Breast epithelium (tissue), 4 donors: ENCODE measurements around the gene NRXN3. TPM values are rescaled to one million over a fixed set of nuclear protein-coding genes. Genes with fewer than 3 reads are reported as not detected.

ENCODE experiments used
- DNase-seq, 2 donors: peaks; one replicate each; pipeline ENCODE4 v3.0.0-alpha.2; 2019; ENCODE audit warnings: low spot score in 2 of 2
- H3K27ac ChIP-seq, 2 donors: fragments of 200-600 bp; sonication (generic) in 1 of 2; one replicate each; pipeline ENCODE4 v1.5.1; 2016 to 2019; ENCODE audit warnings: mild to moderate bottlenecking in 1 of 2
- H3K27me3 ChIP-seq, 2 donors: fragments of 200-600 bp; sonication (generic) in 1 of 2; one replicate each; pipeline versions ENCODE4 v1.5.1 to v1.6.0; 2017 to 2019; ENCODE audit warnings: control low read depth in 1 of 2, mild to moderate bottlenecking in 1 of 2
- H3K36me3 ChIP-seq: fragments of 200-600 bp; one replicate; pipeline ENCODE4 v1.5.1; 2019
- H3K4me1 ChIP-seq, 2 donors: fragments of 200-600 bp; sonication (generic); one replicate each; pipeline ENCODE4 v1.5.1; 2016 to 2019; ENCODE audit warnings: control low read depth in 1 of 2
- H3K4me3 ChIP-seq, 3 donors: fragments of 200-600 bp; sonication (generic); 1 replicate in 2 of 3; 2 replicates in 1 of 3; pipeline ENCODE4 v1.5.1; 2016 to 2019; ENCODE audit warnings: mild to moderate bottlenecking in 3 of 3, moderate library complexity in 2 of 3
- H3K9me3 ChIP-seq, 2 donors: fragments of 200-600 bp; sonication (generic) in 1 of 2; one replicate each; pipeline ENCODE4 v1.5.1; 2016 to 2019; ENCODE audit warnings: control low read depth in 1 of 2
- POLR2A ChIP-seq: fragments of 450-650 bp; IDR thresholded peaks from one replicate; pipeline ENCODE4 v1.6.1; 2016; ENCODE audit warnings: antibody characterized with exemption, mild to moderate bottlenecking, moderate library complexity
- POLR2AphosphoS5 ChIP-seq, 3 donors: sonication (generic); formaldehyde crosslinking; IDR thresholded peaks; one replicate each; pipeline ENCODE4 v1.6.1; 2017; ENCODE audit warnings: antibody characterized with exemption in 3 of 3
- intact Hi-C: fragments of 100-400 bp; cut with DNase I; formaldehyde crosslinking; loops from one replicate; pipeline ENCODE4 v1.15.1; 2023; ENCODE audit warnings: low total_unique reads
- total RNA-seq, 3 donors: library from RNA; depleted of rRNA; stranded (reverse); fragments of >200 nt; gene quantifications; one replicate each; pipeline ENCODE4 v1.1.0, GENCODE V29; 2016
- TF ChIP-seq, protein P1 (sequence below), 3 donors: fragments of 450-650 bp; IDR thresholded peaks; one replicate each; pipeline ENCODE4 v1.5.1; 2016 to 2017; ENCODE audit warnings: antibody characterized with exemption in 3 of 3, mild to moderate bottlenecking in 3 of 3, moderate library complexity in 3 of 3

NRXN3 gene
- total RNA-seq, 3 donors from 2014 or later: 2.9 to 3.6 (median 3.5) TPM

DNA sequence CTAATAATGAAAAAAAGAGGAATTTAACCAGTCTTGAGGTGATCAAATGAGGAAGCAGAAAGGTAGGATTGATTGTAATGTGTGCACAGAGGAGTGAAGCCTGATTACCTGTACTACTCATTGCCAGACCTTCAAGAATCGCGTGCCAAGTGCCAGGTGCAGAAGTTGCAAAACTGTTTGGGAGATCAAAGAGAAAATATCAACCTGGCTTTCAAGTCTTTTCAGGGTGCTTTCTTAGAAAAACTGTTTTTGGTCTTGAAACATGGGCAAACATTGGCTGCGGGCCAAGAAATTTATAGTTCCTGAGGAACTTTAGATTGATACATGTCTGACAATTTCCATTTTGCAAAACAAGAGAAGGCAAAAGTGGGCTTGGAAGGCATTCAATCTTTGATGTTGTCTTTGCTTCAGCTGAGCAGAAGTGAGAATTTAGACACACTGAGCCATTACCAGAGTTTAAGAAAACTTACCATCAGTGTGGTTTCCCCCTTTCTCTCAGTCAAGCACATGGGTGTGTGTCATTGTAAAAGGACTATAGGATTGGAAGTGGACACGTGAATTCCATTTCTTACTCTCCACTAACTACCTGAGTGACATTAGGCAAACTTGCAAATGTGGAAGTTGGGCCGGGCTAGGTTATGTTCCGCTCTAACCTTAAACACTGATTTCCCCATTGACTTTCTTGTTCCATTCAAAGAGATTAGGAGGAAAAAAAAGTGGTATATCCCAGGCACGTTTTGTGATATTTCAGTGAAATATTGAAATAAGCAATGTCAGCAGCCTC lies 1555.0 kb downstream of the NRXN3 start:
- no peaks in the 10 kb centered on the region for H3K36me3 ChIP-seq
- no peaks in the 10 kb centered on the region for H3K27me3 ChIP-seq
- DNase-seq: no peak
- H3K27ac ChIP-seq: no peak overlapping the region
- intact Hi-C loops: no loop called here
- H3K4me3 ChIP-seq: no peak overlapping the region
- H3K4me1 ChIP-seq: no peaks in the 10 kb centered on the region
- H3K9me3 ChIP-seq: no peaks in the 10 kb centered on the region
- TF ChIP-seq, protein P1, sequence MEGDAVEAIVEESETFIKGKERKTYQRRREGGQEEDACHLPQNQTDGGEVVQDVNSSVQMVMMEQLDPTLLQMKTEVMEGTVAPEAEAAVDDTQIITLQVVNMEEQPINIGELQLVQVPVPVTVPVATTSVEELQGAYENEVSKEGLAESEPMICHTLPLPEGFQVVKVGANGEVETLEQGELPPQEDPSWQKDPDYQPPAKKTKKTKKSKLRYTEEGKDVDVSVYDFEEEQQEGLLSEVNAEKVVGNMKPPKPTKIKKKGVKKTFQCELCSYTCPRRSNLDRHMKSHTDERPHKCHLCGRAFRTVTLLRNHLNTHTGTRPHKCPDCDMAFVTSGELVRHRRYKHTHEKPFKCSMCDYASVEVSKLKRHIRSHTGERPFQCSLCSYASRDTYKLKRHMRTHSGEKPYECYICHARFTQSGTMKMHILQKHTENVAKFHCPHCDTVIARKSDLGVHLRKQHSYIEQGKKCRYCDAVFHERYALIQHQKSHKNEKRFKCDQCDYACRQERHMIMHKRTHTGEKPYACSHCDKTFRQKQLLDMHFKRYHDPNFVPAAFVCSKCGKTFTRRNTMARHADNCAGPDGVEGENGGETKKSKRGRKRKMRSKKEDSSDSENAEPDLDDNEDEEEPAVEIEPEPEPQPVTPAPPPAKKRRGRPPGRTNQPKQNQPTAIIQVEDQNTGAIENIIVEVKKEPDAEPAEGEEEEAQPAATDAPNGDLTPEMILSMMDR (IDR thresholded peaks at IDR 0.05): no peak
- no peak for TF ChIP-seq POLR2AphosphoS5 (IDR thresholded peaks at IDR 0.05)
- TF ChIP-seq POLR2A: no peak

DNA sequence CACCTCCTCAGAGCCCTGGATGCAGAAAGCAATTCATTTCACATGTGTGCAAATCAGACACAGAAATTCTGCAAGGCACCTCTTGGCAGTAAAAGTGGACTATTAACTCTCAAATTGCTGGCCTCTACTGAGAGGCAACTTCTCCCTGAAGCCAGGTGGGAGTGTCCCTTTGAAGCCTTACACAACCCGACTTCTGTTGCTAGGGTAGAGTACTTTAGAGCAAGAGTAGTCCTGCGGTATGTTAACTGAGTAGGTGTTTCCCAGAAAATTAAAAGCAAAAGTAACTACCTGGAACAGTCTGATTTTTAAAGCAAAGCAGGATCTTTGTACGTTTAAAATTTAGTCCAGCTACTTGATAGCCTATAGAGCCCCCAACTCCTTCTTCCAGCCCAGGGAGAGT lies 1557.7 kb downstream of the NRXN3 start:
- intact Hi-C loops: no loop called here

DNA sequence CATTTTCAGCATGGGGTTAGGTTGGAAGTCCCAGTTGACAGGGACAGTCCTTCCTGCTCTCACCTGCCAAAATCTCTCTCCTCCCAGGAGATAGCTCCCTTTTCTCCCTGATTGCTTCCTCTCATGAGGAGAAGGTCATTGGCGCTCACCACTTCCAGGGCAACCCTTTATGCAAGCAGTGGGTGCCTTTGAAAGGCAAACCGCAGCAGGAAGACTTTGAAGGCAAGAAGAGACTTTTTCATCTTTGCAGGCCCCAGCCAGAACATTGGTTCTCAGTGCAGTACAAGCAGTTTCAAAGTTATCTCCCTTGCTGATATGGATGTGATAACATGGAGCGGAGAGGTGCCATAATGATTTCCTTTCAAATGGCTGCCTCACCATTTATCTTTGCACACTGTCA lies 1558.2 kb downstream of the NRXN3 start:
- Histone ChIP-seq H3K27ac (no peak overlapping the region), H3K4me1 (no peaks in the 10 kb centered on the region), H3K4me3 (no peak overlapping the region), H3K27me3 (no peaks in the 10 kb centered on the region), H3K9me3 (no peaks in the 10 kb centered on the region), H3K36me3 (no peaks in the 10 kb centered on the region)
- intact Hi-C loops: no loop called here
- no peak for DNase-seq
- TF ChIP-seq, protein P1 (IDR thresholded peaks at IDR 0.05): no peak
- no peak for TF ChIP-seq POLR2A
- TF ChIP-seq POLR2AphosphoS5 (IDR thresholded peaks at IDR 0.05): no peak

More for the DNA sequence above, 1557.7 kb downstream of the NRXN3 start:
- H3K36me3 ChIP-seq: no peaks in the 10 kb centered on the region
- DNase-seq: no peak
- TF ChIP-seq, protein P1 (IDR thresholded peaks at IDR 0.05): no peak
- TF ChIP-seq POLR2AphosphoS5 (IDR thresholded peaks at IDR 0.05) (no peak), POLR2A (no peak)
- no peak overlapping the region for H3K4me3 ChIP-seq
- H3K4me1 ChIP-seq: no peaks in the 10 kb centered on the region
- H3K9me3 ChIP-seq: no peaks in the 10 kb centered on the region
- no peak overlapping the region for H3K27ac ChIP-seq
- no peaks in the 10 kb centered on the region for H3K27me3 ChIP-seq

DNA sequence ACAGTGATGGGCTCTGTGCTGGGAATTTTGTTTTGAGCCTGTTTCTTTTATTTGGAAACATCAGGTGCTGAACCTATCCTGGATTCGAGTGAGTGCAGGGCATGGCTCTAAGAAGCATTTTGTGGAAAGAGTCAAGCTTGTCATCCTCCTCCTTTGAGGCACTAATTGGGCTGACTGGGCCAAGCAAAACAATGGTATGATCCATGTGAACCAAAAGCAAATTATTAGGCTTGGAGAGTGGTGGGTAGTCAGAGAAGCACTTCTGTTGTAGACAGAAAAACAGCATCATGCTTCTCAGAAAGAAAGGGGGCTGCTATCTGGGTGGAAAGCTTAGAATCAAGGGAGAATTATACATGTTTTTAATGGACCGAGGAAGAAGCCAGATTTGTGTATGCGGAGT lies 1559.6 kb downstream of the NRXN3 start:
- no peak for TF ChIP-seq POLR2A
- TF ChIP-seq, protein P1 (IDR thresholded peaks at IDR 0.05): no peak
- no peaks in the 10 kb centered on the region for H3K27me3 ChIP-seq
- DNase-seq: no peak
- H3K36me3 ChIP-seq: no peaks in the 10 kb centered on the region
- H3K27ac ChIP-seq: no peak overlapping the region
- no peaks in the 10 kb centered on the region for H3K4me1 ChIP-seq
- intact Hi-C loops: no loop called here
- H3K9me3 ChIP-seq: no peaks in the 10 kb centered on the region
- H3K4me3 ChIP-seq: no peak overlapping the region

DNA sequence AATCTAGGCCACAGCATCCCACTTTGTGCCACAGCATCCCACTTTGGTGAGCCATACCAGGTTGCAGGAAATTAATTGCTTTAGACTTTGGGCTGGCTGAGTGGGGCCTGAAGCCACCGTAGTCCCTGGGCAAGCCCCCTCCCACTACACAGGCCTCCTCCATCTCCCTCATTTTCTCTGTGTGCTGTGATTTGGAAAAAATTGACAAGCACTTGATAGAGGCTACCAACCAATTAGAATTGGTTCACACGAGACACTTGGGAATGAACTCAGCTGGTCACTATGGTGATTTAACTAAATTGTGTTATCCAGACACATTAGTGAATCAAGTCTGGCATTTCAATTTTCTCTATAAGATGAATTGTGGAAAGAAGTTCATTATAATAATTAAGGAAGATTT lies 1560.0 kb downstream of the NRXN3 start:
- no peaks in the 10 kb centered on the region for H3K4me1 ChIP-seq
- DNase-seq: no peak
- no peaks in the 10 kb centered on the region for H3K27me3 ChIP-seq
- intact Hi-C loops: no loop called here
- H3K36me3 ChIP-seq: no peaks in the 10 kb centered on the region
- H3K4me3 ChIP-seq: no peak overlapping the region
- TF ChIP-seq POLR2AphosphoS5 (IDR thresholded peaks at IDR 0.05) (no peak), POLR2A (no peak)
- TF ChIP-seq, protein P1 (IDR thresholded peaks at IDR 0.05): no peak
- H3K9me3 ChIP-seq: no peaks in the 10 kb centered on the region
- H3K27ac ChIP-seq: no peak overlapping the region
